ENCODE results near the gene PEX5. TPM values are rescaled to one million over a fixed set of nuclear protein-coding genes. Genes with fewer than 3 reads are reported as not detected.
A peak's percentile ranks its signal among the peaks of the same experiment; 100 is the strongest.

The PEX5 gene
- polyA plus RNA-seq (2011; rRNA removed) (13.8 and 15.5 TPM in 2 replicates), polyA minus RNA-seq (2011; rRNA and poly(A)+ RNA removed) (22.7 and 25.2 TPM in 2 replicates)

- peak within 1 kb of the TSS; percentile 93 for H3K4me3 ChIP-seq (ENCODE audit: low read depth, low read length)
- peak within 1 kb of the TSS; percentile 74 for H3K27ac ChIP-seq (ENCODE audit: low read depth, low read length)
- POLR2A ChIA-PET, result interaction anchor here (0.6 kb wide), 1 partner anchor 45 kb away, joined by 3 read pairs; no protein-coding TSS in a partner anchor
- TF ChIP-seq CTCF (IDR thresholded peaks at IDR 0.05; ENCODE audit: low read depth, low read length), result no peak
- peak; percentile 77 for DNase-seq (ENCODE audit: low read depth, low spot score)
- no peaks in the 10 kb centered on the region for H3K27me3 ChIP-seq (ENCODE audit: control insufficient read depth, insufficient read depth, low read length)
- no peaks in the 10 kb centered on the region for H3K9me3 ChIP-seq (ENCODE audit: control insufficient read depth, insufficient read depth, low read length)
- CTCF ChIA-PET, result interaction anchor here (0.7 to 3.0 kb wide), 7 partner anchors 16 to 305 kb away, joined by 3 to 22 read pairs (median 4); no protein-coding TSS in a partner anchor
These were observed at the start of gene PEX5 for GRCh38 chr12:7189398-7190267. TSS of gene PEX5 (plus strand) at chr12:7189686. CDS start at chr12:7190378, 692 bp downstream.

- Histone ChIP-seq H3K27me3 (ENCODE audit: control insufficient read depth, insufficient read depth, low read length) (no peaks in the 10 kb centered on the region), H3K9me3 (ENCODE audit: control insufficient read depth, insufficient read depth, low read length) (no peaks in the 10 kb centered on the region), H3K4me3 (ENCODE audit: low read depth, low read length) (no peak overlapping the region), H3K27ac (ENCODE audit: low read depth, low read length) (no peak overlapping the region)
- no peak for TF ChIP-seq CTCF (IDR thresholded peaks at IDR 0.05; ENCODE audit: low read depth, low read length)
- ChIA-PET CTCF (interaction anchor here (0.5 to 2.8 kb wide), 17 partner anchors 14 to 558 kb away, joined by 3 to 21 read pairs (median 5); partner anchors contain the start of gene PEX5), POLR2A (no interaction called here)
- DNase-seq (ENCODE audit: low read depth, low spot score), result no peak
These were observed 48.0 kb upstream of the PEX5 start for GRCh38 chr12:7141351-7142005.

GRCh38 chr12:7142056-7142644 lies 47.3 kb upstream of the PEX5 start:
- Histone ChIP-seq H3K27me3 (ENCODE audit: control insufficient read depth, insufficient read depth, low read length) (no peaks in the 10 kb centered on the region), H3K4me3 (ENCODE audit: low read depth, low read length) (no peak overlapping the region), H3K9me3 (ENCODE audit: control insufficient read depth, insufficient read depth, low read length) (no peaks in the 10 kb centered on the region), H3K27ac (ENCODE audit: low read depth, low read length) (no peak overlapping the region)
- TF ChIP-seq CTCF (IDR thresholded peaks at IDR 0.05; ENCODE audit: low read depth, low read length), result peak; percentile 77
- CTCF ChIA-PET, result interaction anchor here (0.6 to 2.8 kb wide), 15 partner anchors 13 to 558 kb away, joined by 3 to 21 read pairs (median 6); partner anchors contain the start of gene PEX5
- POLR2A ChIA-PET, result no interaction called here
- DNase-seq (ENCODE audit: low read depth, low spot score), result no peak

GRCh38 chr12:7142809-7143465 lies 46.5 kb upstream of the PEX5 start:
- Histone ChIP-seq H3K27ac (ENCODE audit: low read depth, low read length) (no peak overlapping the region), H3K9me3 (ENCODE audit: control insufficient read depth, insufficient read depth, low read length) (no peaks in the 10 kb centered on the region), H3K4me3 (ENCODE audit: low read depth, low read length) (no peak overlapping the region), H3K27me3 (ENCODE audit: control insufficient read depth, insufficient read depth, low read length) (no peaks in the 10 kb centered on the region)
- ChIA-PET CTCF (interaction anchor here (0.9 to 3.1 kb wide), 9 partner anchors 11 to 496 kb away, joined by 3 to 33 read pairs (median 7); no protein-coding TSS in a partner anchor), POLR2A (no interaction called here)
- no peak for DNase-seq (ENCODE audit: low read depth, low spot score)
- no peak for TF ChIP-seq CTCF (IDR thresholded peaks at IDR 0.05; ENCODE audit: low read depth, low read length)
